HG02642 (cell line): ENCODE results near the gene MTX3.

Experiments
- ATAC-seq: cut with Tn5 transposase; IDR thresholded peaks from one replicate; pipeline ENCODE4 v1.9.1; 2021; ENCODE audit warnings: mild to moderate bottlenecking; ENCODE audit not compliant: unreplicated experiment, poor library complexity

Gene MTX3

GRCh38 chr5:79938468-79938867 lies 52.6 kb downstream of the MTX3 start:
- ATAC-seq: no peak

GRCh38 chr5:79936646-79937216 lies 54.3 kb downstream of the MTX3 start:
- ATAC-seq: no peak

- ATAC-seq: no peak
Observed at GRCh38 chr5:79936002-79936645, 54.9 kb downstream of the MTX3 start.

GRCh38 chr5:79934681-79935080 lies 56.4 kb downstream of the MTX3 start:
- ATAC-seq: no peak

- no peak for ATAC-seq
Observed at GRCh38 chr5:79932510-79933504, 58.3 kb downstream of the MTX3 start.

- ATAC-seq: no peak
Observed at GRCh38 chr5:79931866-79932265, 59.2 kb downstream of the MTX3 start.

GRCh38 chr5:79931409-79931808 lies 59.7 kb downstream of the MTX3 start:
- no peak for ATAC-seq

GRCh38 chr5:79929095-79929494 lies 62.0 kb downstream of the MTX3 start:
- ATAC-seq: no peak
